IMR-90 (cell line): Measurements from ENCODE around the gene BCL2.

Experiments used
- CEBPB ChIP-seq: IDR thresholded peaks from 2 replicates; pipeline ENCODE4 v1.6.1; 2012; ENCODE audit warnings: low read depth, low read length, improper control_type of control experiment
- FOS ChIP-seq: fragments of 150-350 bp; IDR thresholded peaks from 2 replicates; pipeline ENCODE4 v1.6.1; 2016; ENCODE audit warnings: low read depth, low read length
- MAFK ChIP-seq: IDR thresholded peaks from 2 replicates; pipeline ENCODE4 v1.6.1; 2012; ENCODE audit warnings: low read depth, low read length, improper control_type of control experiment
- MAZ ChIP-seq: IDR thresholded peaks from 2 replicates; pipeline ENCODE4 v1.6.1; 2012; ENCODE audit warnings: low read depth, mild to moderate bottlenecking, low read length, improper control_type of control experiment, moderate library complexity, borderline replicate concordance
- MXI1 ChIP-seq: IDR thresholded peaks from 2 replicates; pipeline ENCODE4 v1.6.1; 2012; ENCODE audit warnings: low read depth, mild to moderate bottlenecking, low read length, moderate library complexity, borderline replicate concordance
- POLR2A ChIP-seq: IDR thresholded peaks from 2 replicates; pipeline ENCODE4 v1.6.1; 2012; ENCODE audit warnings: mild to moderate bottlenecking, low read depth, low read length
- RAD21 ChIP-seq: IDR thresholded peaks from 2 replicates; pipeline ENCODE4 v1.6.1; 2012; ENCODE audit warnings: low read length, improper control_type of control experiment
- TF ChIP-seq, protein P1 (sequence below): conservative IDR thresholded peaks from 2 replicates; pipeline ENCODE4 v1.5.1; 2012; ENCODE audit warnings: mild to moderate bottlenecking, low read depth, low read length, improper control_type of control experiment
- TF ChIP-seq, protein P2 (sequence below): fragments of 150-350 bp; IDR thresholded peaks from 2 replicates; pipeline ENCODE4 v1.6.1; 2017; ENCODE audit warnings: mild to moderate bottlenecking, antibody characterized with exemption, low read length, low read depth

DNA sequence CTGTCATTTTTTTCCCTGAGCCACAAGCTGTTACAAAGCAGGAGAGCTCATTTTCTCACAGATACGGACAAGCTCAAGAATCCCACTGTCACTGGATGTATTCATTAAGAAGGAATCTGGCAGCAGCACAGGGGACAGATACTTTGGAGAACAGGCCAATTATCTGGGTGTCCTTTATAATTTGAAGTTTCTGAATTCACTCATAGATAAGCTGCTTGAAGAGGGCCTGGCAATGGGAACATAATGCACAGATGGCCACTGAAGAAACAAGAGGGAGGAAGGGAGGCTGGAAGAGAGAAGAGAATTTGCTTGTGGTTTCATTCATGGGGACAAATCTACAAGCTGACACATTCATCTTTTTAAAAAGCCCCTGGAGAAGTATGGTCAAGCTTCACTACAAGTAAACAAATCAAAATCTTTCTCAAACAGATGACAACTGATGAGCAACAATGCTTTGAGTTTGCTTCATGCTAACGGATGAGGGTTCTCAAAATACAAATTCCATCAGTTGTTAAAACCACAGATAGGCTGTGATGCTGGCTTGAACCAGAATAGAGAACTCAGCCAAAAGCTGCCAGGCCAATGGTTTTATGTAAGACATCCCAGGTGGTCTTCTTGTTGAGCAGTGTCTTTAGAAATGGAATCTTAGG, 11.9 kb downstream of the BCL2 start:
- TF ChIP-seq MXI1 (no peak), POLR2A (no peak), FOS (no peak), RAD21 (no peak), CEBPB (no peak), MAZ (no peak), MAFK (no peak)
- TF ChIP-seq, protein P1, sequence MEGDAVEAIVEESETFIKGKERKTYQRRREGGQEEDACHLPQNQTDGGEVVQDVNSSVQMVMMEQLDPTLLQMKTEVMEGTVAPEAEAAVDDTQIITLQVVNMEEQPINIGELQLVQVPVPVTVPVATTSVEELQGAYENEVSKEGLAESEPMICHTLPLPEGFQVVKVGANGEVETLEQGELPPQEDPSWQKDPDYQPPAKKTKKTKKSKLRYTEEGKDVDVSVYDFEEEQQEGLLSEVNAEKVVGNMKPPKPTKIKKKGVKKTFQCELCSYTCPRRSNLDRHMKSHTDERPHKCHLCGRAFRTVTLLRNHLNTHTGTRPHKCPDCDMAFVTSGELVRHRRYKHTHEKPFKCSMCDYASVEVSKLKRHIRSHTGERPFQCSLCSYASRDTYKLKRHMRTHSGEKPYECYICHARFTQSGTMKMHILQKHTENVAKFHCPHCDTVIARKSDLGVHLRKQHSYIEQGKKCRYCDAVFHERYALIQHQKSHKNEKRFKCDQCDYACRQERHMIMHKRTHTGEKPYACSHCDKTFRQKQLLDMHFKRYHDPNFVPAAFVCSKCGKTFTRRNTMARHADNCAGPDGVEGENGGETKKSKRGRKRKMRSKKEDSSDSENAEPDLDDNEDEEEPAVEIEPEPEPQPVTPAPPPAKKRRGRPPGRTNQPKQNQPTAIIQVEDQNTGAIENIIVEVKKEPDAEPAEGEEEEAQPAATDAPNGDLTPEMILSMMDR = no peak
- TF ChIP-seq, protein P2, sequence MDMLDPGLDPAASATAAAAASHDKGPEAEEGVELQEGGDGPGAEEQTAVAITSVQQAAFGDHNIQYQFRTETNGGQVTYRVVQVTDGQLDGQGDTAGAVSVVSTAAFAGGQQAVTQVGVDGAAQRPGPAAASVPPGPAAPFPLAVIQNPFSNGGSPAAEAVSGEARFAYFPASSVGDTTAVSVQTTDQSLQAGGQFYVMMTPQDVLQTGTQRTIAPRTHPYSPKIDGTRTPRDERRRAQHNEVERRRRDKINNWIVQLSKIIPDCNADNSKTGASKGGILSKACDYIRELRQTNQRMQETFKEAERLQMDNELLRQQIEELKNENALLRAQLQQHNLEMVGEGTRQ = no peak
